ENCODE data around the gene WDFY4.

DNA sequence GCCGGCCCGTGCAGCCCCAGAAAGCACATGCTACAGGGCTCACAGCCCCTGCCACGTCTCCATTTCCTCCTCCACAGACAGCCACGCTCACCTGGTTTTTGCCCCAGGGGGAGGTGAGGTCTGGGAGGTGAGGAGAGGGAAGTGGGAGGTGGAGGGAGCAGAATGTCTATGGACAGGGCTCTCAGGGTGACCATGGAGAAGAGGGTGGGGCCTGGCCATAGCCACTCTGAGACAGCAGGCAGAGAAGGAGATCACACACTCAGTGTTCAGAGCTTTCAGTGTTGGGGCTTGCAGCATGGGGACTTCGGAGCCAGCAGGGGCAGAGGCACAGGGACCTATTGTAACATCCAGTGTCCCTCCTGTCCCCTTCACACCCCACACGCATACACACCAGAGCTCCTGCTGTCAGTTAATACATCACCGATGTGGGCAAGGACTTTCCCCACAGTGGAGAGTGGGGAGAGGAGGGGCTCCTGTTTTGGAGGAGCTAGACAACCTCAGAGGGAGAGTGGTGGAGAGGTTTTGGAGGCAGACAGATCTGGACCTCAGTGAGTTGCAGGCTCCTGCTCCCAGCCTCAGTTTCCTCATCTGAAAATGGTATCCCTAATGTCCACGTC lies 14.4 kb downstream of the WDFY4 start:
- TF ChIP-seq EP300 (IDR thresholded peaks at IDR 0.05; ENCODE audit: borderline replicate concordance in 1 of 2, low read depth in 1 of 2, low read length in 1 of 2) (no peak), RFX5 (IDR thresholded peaks at IDR 0.05; ENCODE audit: low read length) (no peak), PBX3 (IDR thresholded peaks at IDR 0.05) (no peak), MEF2A (IDR thresholded peaks at IDR 0.05; ENCODE audit: borderline replicate concordance, low read depth) (no peak), MAX (IDR thresholded peaks at IDR 0.05; ENCODE audit: low read depth) (no peak), POLR2AphosphoS5 (IDR thresholded peaks at IDR 0.05; ENCODE audit: low read depth, low read length) (no peak)
- TF ChIP-seq, protein P1, sequence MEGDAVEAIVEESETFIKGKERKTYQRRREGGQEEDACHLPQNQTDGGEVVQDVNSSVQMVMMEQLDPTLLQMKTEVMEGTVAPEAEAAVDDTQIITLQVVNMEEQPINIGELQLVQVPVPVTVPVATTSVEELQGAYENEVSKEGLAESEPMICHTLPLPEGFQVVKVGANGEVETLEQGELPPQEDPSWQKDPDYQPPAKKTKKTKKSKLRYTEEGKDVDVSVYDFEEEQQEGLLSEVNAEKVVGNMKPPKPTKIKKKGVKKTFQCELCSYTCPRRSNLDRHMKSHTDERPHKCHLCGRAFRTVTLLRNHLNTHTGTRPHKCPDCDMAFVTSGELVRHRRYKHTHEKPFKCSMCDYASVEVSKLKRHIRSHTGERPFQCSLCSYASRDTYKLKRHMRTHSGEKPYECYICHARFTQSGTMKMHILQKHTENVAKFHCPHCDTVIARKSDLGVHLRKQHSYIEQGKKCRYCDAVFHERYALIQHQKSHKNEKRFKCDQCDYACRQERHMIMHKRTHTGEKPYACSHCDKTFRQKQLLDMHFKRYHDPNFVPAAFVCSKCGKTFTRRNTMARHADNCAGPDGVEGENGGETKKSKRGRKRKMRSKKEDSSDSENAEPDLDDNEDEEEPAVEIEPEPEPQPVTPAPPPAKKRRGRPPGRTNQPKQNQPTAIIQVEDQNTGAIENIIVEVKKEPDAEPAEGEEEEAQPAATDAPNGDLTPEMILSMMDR (IDR thresholded peaks at IDR 0.05), result no peak
